HG03060 (cell line): ENCODE data around the gene TRMO.

ENCODE experiments used
- ATAC-seq: cut with Tn5 transposase; IDR thresholded peaks from one replicate; pipeline ENCODE4 v1.9.1; 2021; ENCODE audit warnings: low read depth, moderate number of reproducible peaks; ENCODE audit not compliant: unreplicated experiment

Gene TRMO

GRCh38 chr9:97906236-97906831 is 16.0 kb downstream of the TRMO start:
- no peak for ATAC-seq

- no peak for ATAC-seq
Observed at GRCh38 chr9:97905228-97905627, 17.1 kb downstream of the TRMO start.

GRCh38 chr9:97904725-97905124 is 17.6 kb downstream of the TRMO start:
- no peak for ATAC-seq

- ATAC-seq, result no peak
Observed at GRCh38 chr9:97903177-97903576, 19.1 kb downstream of the TRMO start.

GRCh38 chr9:97900738-97901565 is 21.3 kb downstream of the TRMO start:
- ATAC-seq, result no peak

- no peak for ATAC-seq
Observed at GRCh38 chr9:97900103-97900737, 22.1 kb downstream of the TRMO start.

- ATAC-seq, result no peak
Observed at GRCh38 chr9:97895695-97896332, 26.5 kb downstream of the TRMO start.

GRCh38 chr9:97895211-97895610 is 27.1 kb downstream of the TRMO start:
- no peak for ATAC-seq

GRCh38 chr9:97892421-97892820 is 29.9 kb downstream of the TRMO start:
- no peak for ATAC-seq

- no peak for ATAC-seq
Observed at GRCh38 chr9:97891736-97892135, 30.6 kb downstream of the TRMO start.

- ATAC-seq, result no peak
Observed at GRCh38 chr9:97889941-97890887, 32.1 kb downstream of the TRMO start.

GRCh38 chr9:97880336-97880735 is 42.0 kb downstream of the TRMO start:
- ATAC-seq, result no peak

- ATAC-seq, result no peak
Observed at GRCh38 chr9:97876061-97876460, 46.2 kb downstream of the TRMO start.

GRCh38 chr9:97875111-97875510 is 47.2 kb downstream of the TRMO start:
- ATAC-seq, result no peak

- ATAC-seq, result no peak
Observed at GRCh38 chr9:97874624-97875023, 47.7 kb downstream of the TRMO start.

GRCh38 chr9:97873882-97874281 is 48.4 kb downstream of the TRMO start:
- no peak for ATAC-seq

- ATAC-seq, result no peak
Observed at GRCh38 chr9:97873425-97873824, 48.9 kb downstream of the TRMO start.

GRCh38 chr9:97868859-97869258 is 53.4 kb downstream of the TRMO start:
- no peak for ATAC-seq

- peak; percentile 73 for ATAC-seq
Observed at GRCh38 chr9:97866848-97867247, 55.5 kb downstream of the TRMO start.

- no peak for ATAC-seq
Observed at GRCh38 chr9:97866300-97866699, 56.0 kb downstream of the TRMO start.
